ENCODE measurements around the gene SPRING1. TPM values are rescaled to one million over a fixed set of nuclear protein-coding genes. Genes with fewer than 3 reads are reported as not detected.
A peak's percentile ranks its signal among the peaks of the same experiment; 100 is the strongest.

SPRING1 gene
- total and polyA plus RNA-seq, 2 experiments from 2014 or later = 36.0 to 95.2 TPM

DNA sequence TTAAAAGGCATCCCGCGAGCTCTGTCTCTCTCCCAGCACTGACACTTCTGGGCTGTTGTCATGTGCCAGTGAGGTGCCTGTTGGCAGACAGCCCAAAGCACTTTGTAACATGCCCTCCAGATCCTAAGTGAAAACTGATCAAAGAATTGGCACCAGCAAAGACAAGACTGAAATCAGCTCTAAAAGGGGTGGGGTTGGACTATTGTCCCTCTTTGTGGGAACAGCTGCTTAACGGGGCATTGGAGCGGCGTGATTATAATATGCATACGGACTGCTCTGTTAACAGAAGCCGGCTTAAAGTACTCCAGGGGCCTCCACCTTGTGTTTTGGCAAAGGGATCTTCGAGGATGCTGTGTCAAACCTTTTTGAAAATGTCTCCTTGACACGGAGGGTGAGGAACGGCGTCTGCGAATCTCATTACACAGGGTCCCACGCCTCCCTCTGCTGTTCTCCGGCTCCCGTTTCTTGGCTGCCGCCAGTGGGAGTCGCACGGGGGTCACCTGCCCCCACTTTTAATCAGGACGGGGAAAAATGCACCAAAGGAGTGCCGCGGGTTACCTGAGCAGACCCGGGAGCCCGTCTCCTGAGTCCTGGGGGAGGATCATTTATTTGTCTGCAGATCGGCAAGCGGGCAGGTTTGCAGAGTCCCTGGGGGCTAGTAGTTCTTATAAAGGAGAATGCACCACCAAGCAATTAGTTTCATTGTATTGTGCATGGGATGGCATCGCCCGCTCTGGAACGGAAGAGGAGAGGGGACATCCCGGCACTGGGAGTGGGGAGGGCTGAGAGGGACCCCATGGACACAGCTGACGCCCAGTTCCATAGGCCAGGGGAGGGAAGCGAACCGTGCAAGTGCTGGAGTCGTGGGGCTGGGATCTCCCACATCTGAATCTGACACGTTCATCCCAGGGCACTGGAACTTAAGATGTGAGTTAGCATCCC, 44.3 kb downstream of the SPRING1 start:
- no peak overlapping the region for H3K27ac ChIP-seq
- no peak for TF ChIP-seq EZH2phosphoT487 (IDR thresholded peaks at IDR 0.05; ENCODE audit: low read depth, severe bottlenecking, unreplicated experiment)
- no peak for TF ChIP-seq EZH2 (IDR thresholded peaks at IDR 0.05; ENCODE audit: borderline replicate concordance)
- TF ChIP-seq CTCF (IDR thresholded peaks at IDR 0.05; ENCODE audit: poor library complexity) = no peak
- H4K20me1 ChIP-seq (ENCODE audit: insufficient read depth, poor library complexity, severe bottlenecking) = no peaks in the 10 kb centered on the region
- no peaks in the 10 kb centered on the region for H3K9me3 ChIP-seq (ENCODE audit: low read depth)
- H2AFZ ChIP-seq = no peak overlapping the region
- no peaks in the 10 kb centered on the region for H3K79me2 ChIP-seq
- H3K36me3 ChIP-seq (replicated peaks; ENCODE audit: insufficient read depth, low read depth) = no peaks in the 10 kb centered on the region
- no peaks in the 10 kb centered on the region for H3K9me2 ChIP-seq (replicated peaks; ENCODE audit: insufficient read depth)
- DNase-seq (ENCODE audit: low spot score) = peak; percentile 27
- H3K4me3 ChIP-seq = no peak overlapping the region
- H3K4me1 ChIP-seq (ENCODE audit: insufficient read depth) = peaks cover 17% of the 10 kb centered on the region
- peak overlapping the region; percentile 72 for H3K4me2 ChIP-seq
- WGBS (ENCODE audit: low lambda C conversion rate, missing lambda C conversion rate) = 41% methylated on average over 33 of the region's 34 CpGs
- peaks cover 12% of the 10 kb centered on the region for H3K27me3 ChIP-seq

- DNase-seq (ENCODE audit: low spot score) = no peak
- Histone ChIP-seq H3K79me2 (no peaks in the 10 kb centered on the region), H3K4me3 (no peak overlapping the region), H3K9me3 (ENCODE audit: low read depth) (no peaks in the 10 kb centered on the region), H3K4me1 (ENCODE audit: insufficient read depth) (peaks cover 13% of the 10 kb centered on the region), H3K36me3 (replicated peaks; ENCODE audit: insufficient read depth, low read depth) (no peaks in the 10 kb centered on the region), H2AFZ (no peak overlapping the region), H3K9me2 (replicated peaks; ENCODE audit: insufficient read depth) (no peaks in the 10 kb centered on the region), H4K20me1 (ENCODE audit: insufficient read depth, poor library complexity, severe bottlenecking) (no peaks in the 10 kb centered on the region), H3K4me2 (no peak overlapping the region), H3K27me3 (peaks cover 12% of the 10 kb centered on the region), H3K27ac (no peak overlapping the region)
- 94% methylated on average over 3 of the region's 3 CpGs for WGBS (ENCODE audit: low lambda C conversion rate, missing lambda C conversion rate)
- TF ChIP-seq EZH2phosphoT487 (IDR thresholded peaks at IDR 0.05; ENCODE audit: low read depth, severe bottlenecking, unreplicated experiment) (no peak), CTCF (IDR thresholded peaks at IDR 0.05; ENCODE audit: poor library complexity) (no peak), EZH2 (IDR thresholded peaks at IDR 0.05; ENCODE audit: borderline replicate concordance) (no peak)
These were observed 45.3 kb downstream of the SPRING1 start for GRCh38 chr12:116692605-116693004.

DNA sequence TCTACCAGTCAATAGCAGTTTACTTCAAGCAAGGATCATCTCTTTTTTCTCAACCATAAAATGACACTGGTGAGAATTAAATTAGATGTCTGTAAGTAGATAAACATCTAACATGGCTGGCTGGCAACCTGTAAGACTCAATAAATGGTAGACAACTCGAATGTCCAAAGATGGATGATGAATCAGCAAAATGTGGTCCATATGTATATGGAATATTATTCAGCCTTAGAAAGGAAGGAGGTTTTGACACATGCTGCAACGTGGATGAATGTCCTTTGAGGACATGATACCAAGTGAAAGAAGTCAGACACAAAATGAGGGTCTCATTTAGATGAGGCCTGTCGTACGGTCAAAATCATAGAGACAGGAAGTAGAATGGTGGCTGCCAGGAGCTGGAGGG, 46.2 kb downstream of the SPRING1 start:
- Histone ChIP-seq H3K9me2 (replicated peaks; ENCODE audit: insufficient read depth) (no peaks in the 10 kb centered on the region), H3K36me3 (replicated peaks; ENCODE audit: insufficient read depth, low read depth) (no peaks in the 10 kb centered on the region), H3K4me3 (no peak overlapping the region), H3K27ac (no peak overlapping the region), H3K4me1 (ENCODE audit: insufficient read depth) (peaks cover 13% of the 10 kb centered on the region), H2AFZ (no peak overlapping the region), H3K79me2 (no peaks in the 10 kb centered on the region), H3K4me2 (no peak overlapping the region), H4K20me1 (ENCODE audit: insufficient read depth, poor library complexity, severe bottlenecking) (no peaks in the 10 kb centered on the region), H3K9me3 (ENCODE audit: low read depth) (no peaks in the 10 kb centered on the region), H3K27me3 (peaks cover 12% of the 10 kb centered on the region)
- WGBS (ENCODE audit: low lambda C conversion rate, missing lambda C conversion rate) = 80% methylated on average over 4 of the region's 4 CpGs
- no peak for DNase-seq (ENCODE audit: low spot score)
- no peak for TF ChIP-seq CTCF (IDR thresholded peaks at IDR 0.05; ENCODE audit: poor library complexity)
- TF ChIP-seq EZH2phosphoT487 (IDR thresholded peaks at IDR 0.05; ENCODE audit: low read depth, severe bottlenecking, unreplicated experiment) = no peak
- no peak for TF ChIP-seq EZH2 (IDR thresholded peaks at IDR 0.05; ENCODE audit: borderline replicate concordance)

All from hepatocyte (in vitro differentiated cells).